Activated T-cell treated with anti-CD3 and anti-CD28 coated beads, Interleukin-2, amount 50 U/mL, for 72 hours (primary cell): ENCODE measurements around the gene AIMP1. TPM values are rescaled to one million over a fixed set of nuclear protein-coding genes. Genes with fewer than 3 reads are reported as not detected.

Experiments
- ATAC-seq, 2 donors: fragments of 150-1000 bp; cut with Tn5 transposase; replicated peaks in 1 of 2; 2 replicates each; pipeline ENCODE4 v1.10.0; 2021; ENCODE audit warnings: moderate library complexity in 2 of 2, mild to moderate bottlenecking in 1 of 2
- DNase-seq, 2 donors: peaks; one replicate each; pipeline ENCODE4 v3.0.0; 2021 to 2022; ENCODE audit warnings: mixed read lengths in 1 of 2
- H3K27ac Mint-ChIP-seq: one replicate; pipeline ENCODE4 v1.8.0; 2022; ENCODE audit warnings: mild to moderate bottlenecking, moderate library complexity, mixed read lengths
- H3K27me3 Mint-ChIP-seq: one replicate; pipeline ENCODE4 v1.8.0; 2022; ENCODE audit warnings: low read depth, mixed read lengths
- H3K36me3 Mint-ChIP-seq, 2 donors: one replicate each; pipeline ENCODE4 v1.8.0; 2022; ENCODE audit warnings: mixed read lengths in 2 of 2, mild to moderate bottlenecking in 1 of 2; ENCODE audit not compliant: insufficient read depth in 2 of 2
- H3K4me1 Mint-ChIP-seq: one replicate; pipeline ENCODE4 v1.8.0; 2022; ENCODE audit warnings: low read depth, mixed read lengths
- H3K4me3 Mint-ChIP-seq, 2 donors: one replicate each; pipeline ENCODE4 v1.8.0; 2022; ENCODE audit warnings: mild to moderate bottlenecking in 2 of 2, mixed read lengths in 2 of 2, moderate library complexity in 2 of 2
- H3K9me3 Mint-ChIP-seq, 2 donors: one replicate each; pipeline ENCODE4 v1.8.0; 2022; ENCODE audit warnings: mixed read lengths in 2 of 2
- total RNA-seq, 2 donors: library from RNA; stranded (reverse); gene quantifications; one replicate each; pipeline ENCODE4 v1.2.3, GENCODE V29; 2022

The AIMP1 gene
- total RNA-seq, 2 donors from 2014 or later = 49.7 to 51.7 TPM

DNA sequence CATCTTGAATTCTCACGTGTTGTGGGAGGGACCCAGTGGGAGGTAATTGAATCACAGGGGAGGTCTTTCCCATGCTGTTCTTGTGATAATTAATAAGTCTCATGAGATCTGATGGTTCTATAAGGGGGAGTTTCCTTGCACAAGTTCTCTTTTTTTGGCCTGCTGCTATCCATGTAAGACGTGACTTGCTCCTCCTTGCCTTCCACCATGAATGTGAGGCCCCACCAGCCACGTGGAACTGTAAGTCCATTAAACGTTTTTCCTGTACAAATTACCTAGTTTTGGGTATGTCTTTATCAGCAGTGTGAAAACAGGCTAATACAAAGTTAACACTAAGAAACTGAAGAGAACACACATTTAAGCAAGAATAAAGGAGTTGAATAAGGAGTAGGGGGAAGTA, 16.4 kb upstream of the AIMP1 start:
- ATAC-seq (no peak), DNase-seq (no peak)
- Mint-ChIP-seq H3K4me3 (no peak overlapping the region), H3K36me3 (peaks cover 3 to 9% of the 10 kb centered on the region in 2 donors), H3K4me1 (peaks cover 6% of the 10 kb centered on the region), H3K27me3 (no peaks in the 10 kb centered on the region), H3K27ac (no peak overlapping the region), H3K9me3 (no peaks in the 10 kb centered on the region)

DNA sequence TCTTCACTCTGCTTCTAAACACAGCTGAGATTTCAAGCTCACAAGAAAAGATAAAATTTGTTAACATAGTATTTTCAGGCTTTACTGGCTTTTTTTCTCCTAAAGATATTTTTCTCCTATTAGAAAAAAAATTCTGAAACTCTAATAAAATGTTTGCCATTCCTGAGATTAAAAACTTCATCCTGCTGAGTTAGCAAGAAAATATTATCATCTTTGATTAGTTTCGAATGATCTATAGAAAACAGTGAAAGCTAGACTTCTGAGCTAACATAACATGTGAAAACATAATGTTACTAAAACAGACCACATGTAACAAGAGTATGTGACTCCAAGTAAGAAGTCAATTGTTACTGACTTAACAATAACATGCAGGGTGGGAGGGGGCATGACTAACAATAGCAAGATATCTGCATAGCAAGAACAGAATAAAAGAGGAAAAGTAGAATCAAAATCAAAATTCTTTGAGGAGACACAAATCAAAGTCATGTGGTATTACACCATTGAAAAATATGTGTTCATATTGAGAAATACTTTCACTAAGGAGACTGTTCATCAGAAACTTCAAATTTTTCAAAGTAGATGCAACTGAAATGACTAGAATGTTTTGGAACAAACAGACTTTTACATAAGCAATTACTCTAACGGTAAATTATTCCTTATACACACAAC, 14.8 kb upstream of the AIMP1 start:
- no peak overlapping the region for H3K4me3 Mint-ChIP-seq
- DNase-seq = no peak
- H3K4me1 Mint-ChIP-seq = peaks cover 6% of the 10 kb centered on the region
- no peaks in the 10 kb centered on the region for H3K27me3 Mint-ChIP-seq
- ATAC-seq = no peak
- H3K9me3 Mint-ChIP-seq = no peaks in the 10 kb centered on the region
- H3K27ac Mint-ChIP-seq = no peak overlapping the region
- H3K36me3 Mint-ChIP-seq = peaks cover 3 to 6% of the 10 kb centered on the region in 2 donors

DNA sequence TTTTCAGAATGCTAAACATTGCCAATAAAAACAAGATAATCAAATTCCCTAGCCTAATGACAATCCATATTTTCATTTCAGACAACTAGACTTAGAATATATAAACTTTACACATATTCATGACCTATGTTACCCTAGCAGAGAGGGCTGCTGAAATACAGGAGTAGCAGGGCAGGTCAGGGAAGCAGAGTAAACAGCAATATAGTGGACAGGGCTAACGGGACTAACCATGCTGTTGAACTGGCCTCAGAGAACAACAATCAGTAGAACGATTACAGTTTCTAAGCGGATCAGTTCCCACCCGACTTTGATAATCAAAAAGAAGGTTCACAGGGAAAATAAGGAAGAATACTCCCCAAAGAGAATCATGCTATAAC, 14.3 kb upstream of the AIMP1 start:
- Mint-ChIP-seq H3K27me3 (no peaks in the 10 kb centered on the region), H3K4me1 (peaks cover 6% of the 10 kb centered on the region), H3K27ac (peak overlapping the region; percentile 5), H3K36me3 (peaks cover 3 to 6% of the 10 kb centered on the region in 2 donors), H3K9me3 (no peaks in the 10 kb centered on the region), H3K4me3 (no peak overlapping the region)
- DNase-seq (no peak), ATAC-seq (no peak)

DNA sequence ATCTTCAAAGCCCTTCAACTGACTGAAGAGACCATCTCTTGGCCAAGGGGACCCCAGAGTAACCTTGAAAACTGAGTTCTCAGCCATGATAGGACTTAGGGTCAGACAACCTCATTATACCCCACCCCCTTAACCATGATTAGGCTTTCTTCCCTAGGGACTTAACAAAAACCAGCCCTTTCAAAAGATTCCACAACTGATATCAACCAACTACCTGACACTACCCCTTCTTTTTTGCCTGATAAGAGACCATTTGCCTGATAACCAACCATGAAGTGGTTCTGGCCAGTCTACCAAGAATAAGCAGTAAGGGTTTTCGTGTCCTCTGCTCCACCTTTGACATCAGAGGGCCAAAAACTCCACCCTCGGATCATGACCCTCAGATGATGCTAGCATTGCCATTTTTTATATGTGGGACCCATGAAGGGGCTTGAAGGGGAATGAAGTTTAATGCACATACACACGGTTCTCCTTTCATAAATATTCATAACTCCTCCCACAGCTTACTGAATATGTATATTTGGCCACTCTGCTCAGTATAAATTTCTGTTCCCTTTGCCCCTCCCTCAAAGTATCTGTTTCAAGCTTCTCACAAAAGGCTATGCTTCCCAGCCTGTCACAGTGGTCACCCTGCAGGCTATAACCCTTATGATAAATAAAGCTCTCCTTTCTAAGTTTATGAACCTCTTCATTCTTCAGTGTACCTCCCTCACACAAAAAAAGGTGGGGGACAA, 12.6 kb upstream of the AIMP1 start:
- no peaks in the 10 kb centered on the region for H3K27me3 Mint-ChIP-seq
- H3K9me3 Mint-ChIP-seq = no peaks in the 10 kb centered on the region
- H3K4me3 Mint-ChIP-seq = no peak overlapping the region
- no peak overlapping the region for H3K27ac Mint-ChIP-seq
- DNase-seq (no peak), ATAC-seq (no peak)
- peaks cover 3 to 9% of the 10 kb centered on the region in 2 donors for H3K36me3 Mint-ChIP-seq
- H3K4me1 Mint-ChIP-seq = peaks cover 6% of the 10 kb centered on the region

DNA sequence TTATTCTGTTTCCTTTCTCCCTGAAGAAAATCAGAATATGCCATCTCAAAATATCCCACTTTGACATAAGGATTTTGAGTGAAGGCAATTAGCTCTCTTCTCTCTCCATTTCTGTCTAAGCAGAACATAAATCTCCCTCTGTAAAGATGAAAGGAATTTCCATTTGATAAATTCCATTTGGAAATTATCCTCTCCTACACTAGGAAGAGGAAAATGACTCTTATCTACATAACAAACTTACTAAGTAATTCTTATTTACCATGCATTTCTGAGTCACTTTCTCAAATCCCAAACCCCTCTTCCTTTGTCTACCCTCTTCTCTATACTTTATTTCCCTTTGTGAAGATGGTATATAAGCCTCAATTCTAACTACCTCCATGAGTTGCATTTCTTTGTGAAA, 11.7 kb upstream of the AIMP1 start:
- H3K36me3 Mint-ChIP-seq = peaks cover 3 to 9% of the 10 kb centered on the region in 2 donors
- H3K4me1 Mint-ChIP-seq = peaks cover 6% of the 10 kb centered on the region
- no peaks in the 10 kb centered on the region for H3K9me3 Mint-ChIP-seq
- no peaks in the 10 kb centered on the region for H3K27me3 Mint-ChIP-seq
- no peak for ATAC-seq
- DNase-seq = no peak
- H3K4me3 Mint-ChIP-seq = no peak overlapping the region
- H3K27ac Mint-ChIP-seq = no peak overlapping the region

DNA sequence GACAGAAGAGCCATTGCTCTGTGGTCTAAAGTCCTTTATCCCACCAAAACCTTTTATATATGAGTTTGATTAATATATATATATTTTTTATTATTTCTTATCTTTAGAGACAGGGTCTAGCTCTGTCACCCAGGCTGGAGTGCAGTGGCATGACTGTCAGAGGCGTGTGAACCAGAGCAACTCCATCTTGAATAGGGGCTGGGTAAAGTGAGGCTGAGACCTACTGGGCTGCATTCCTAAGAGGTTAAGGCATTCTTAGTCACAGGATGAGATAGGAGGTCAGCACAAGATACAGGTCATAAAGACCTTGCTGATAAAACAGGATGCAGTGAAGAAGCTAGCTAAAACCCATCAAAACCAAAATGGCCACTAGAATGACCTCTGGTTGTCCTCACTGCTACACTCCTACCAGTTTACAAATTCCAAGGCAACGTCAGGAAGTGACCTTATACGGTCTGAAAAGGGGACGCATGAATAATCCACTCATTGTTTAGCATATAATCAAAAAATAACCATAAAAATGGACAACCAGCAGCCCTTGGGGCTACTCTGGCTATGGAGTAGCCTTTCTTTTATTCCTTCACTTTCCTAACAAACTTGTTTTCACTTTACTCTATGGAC, 10.8 kb upstream of the AIMP1 start:
- H3K4me1 Mint-ChIP-seq = peaks cover 6% of the 10 kb centered on the region
- peaks cover 0 to 7% of the 10 kb centered on the region in 2 donors for H3K36me3 Mint-ChIP-seq
- no peaks in the 10 kb centered on the region for H3K9me3 Mint-ChIP-seq
- H3K4me3 Mint-ChIP-seq = no peak overlapping the region
- DNase-seq (no peak), ATAC-seq (no peak)
- no peak overlapping the region for H3K27ac Mint-ChIP-seq
- H3K27me3 Mint-ChIP-seq = no peaks in the 10 kb centered on the region

DNA sequence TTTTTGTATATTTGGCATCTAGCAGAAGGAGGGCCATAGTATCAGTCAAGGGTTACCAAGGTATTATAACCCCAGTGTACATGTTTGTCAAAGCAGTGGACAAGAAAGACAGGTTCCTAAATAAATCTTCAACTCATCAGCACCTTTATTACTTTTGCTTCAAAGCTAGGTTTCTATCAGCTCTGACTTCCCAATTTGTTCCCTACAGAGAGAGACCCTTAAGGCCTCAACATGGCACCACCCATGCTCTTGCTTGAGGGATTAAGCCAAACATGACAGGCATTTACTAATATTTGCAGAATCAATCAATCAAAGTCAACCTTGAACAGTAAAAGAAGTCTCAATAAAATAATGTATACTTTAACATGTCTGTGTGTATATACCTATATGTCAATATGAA, 9.8 kb upstream of the AIMP1 start:
- no peak overlapping the region for H3K4me3 Mint-ChIP-seq
- peaks cover 6% of the 10 kb centered on the region for H3K4me1 Mint-ChIP-seq
- H3K27ac Mint-ChIP-seq = no peak overlapping the region
- peaks cover 0 to 7% of the 10 kb centered on the region in 2 donors for H3K36me3 Mint-ChIP-seq
- ATAC-seq (no peak), DNase-seq (no peak)
- H3K9me3 Mint-ChIP-seq = no peaks in the 10 kb centered on the region
- no peaks in the 10 kb centered on the region for H3K27me3 Mint-ChIP-seq

DNA sequence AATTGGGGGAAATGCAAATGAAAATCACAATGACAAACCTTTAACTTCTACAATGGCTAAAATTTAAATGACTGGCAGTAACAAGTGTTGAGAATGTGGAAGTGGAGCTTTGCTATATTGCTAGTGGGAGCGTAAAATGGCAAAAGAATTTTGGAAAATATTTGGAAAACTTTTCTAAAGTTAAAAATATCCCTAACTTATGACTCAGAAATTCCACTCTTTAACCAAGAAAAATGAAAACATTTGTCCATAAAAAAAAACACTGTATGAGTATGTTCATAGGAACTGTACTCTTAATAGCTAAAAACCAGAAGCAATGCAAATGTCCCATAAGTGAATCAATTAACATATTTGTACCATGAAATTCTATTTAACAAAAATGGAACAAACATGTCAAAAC, 4.0 kb upstream of the AIMP1 start:
- peak overlapping the region in 1 of 2 donors; percentile 53 for H3K4me3 Mint-ChIP-seq
- H3K27ac Mint-ChIP-seq = peak overlapping the region; percentile 98
- ATAC-seq (no peak), DNase-seq (no peak)
- peaks cover 34% of the 10 kb centered on the region for H3K4me1 Mint-ChIP-seq
- H3K9me3 Mint-ChIP-seq = no peaks in the 10 kb centered on the region
- peaks cover 2 to 6% of the 10 kb centered on the region in 2 donors for H3K36me3 Mint-ChIP-seq
- no peaks in the 10 kb centered on the region for H3K27me3 Mint-ChIP-seq

DNA sequence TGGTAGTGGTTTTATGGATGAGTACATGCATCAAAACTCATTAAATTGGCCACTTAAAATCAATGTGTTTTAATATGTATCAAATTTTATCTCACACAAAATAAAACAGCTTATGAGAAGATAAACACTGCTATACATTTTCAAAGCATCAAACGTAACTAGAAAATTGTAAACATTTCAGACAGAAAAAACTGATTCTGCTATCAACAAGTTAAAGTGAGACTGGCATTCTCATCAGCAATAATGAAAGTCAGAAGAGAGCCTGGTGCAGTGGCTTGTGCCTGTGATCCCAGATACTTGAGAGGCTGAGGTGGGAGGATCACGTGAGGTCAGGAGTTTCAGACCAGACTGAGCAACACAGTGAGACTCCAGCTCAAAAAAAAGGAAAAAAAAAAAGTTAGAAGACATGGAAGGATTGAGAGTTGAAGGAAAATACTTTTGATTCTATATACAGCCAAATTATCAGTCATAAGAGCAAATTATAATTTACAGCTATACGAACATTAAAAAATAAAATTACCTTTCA, 3.3 kb upstream of the AIMP1 start:
- Mint-ChIP-seq H3K4me3 (peak overlapping the region; percentile 34 to 83), H3K36me3 (peaks cover 2 to 6% of the 10 kb centered on the region in 2 donors), H3K4me1 (peaks cover 34% of the 10 kb centered on the region), H3K27me3 (no peaks in the 10 kb centered on the region), H3K27ac (peak overlapping the region; percentile 98), H3K9me3 (no peaks in the 10 kb centered on the region)
- DNase-seq (no peak), ATAC-seq (no peak)

DNA sequence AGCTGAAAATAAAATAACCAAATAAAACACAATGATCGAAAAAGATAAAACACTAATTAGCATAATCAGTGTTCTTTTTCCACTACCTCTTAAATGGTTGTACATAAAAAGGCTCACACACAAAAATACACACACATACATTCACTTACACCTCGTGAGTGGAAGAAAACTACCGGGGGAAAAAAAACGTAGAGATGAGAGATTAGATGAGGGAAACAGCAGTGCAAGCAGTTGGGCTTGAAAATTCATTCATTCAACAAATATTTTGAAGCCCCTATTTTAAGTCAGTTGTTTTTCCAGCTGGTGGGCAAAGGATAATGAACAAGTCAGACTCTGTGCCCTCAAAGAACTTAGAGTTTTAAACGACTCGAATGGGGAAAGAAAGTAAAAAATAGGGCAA, 1.4 kb upstream of the AIMP1 start:
- Mint-ChIP-seq H3K9me3 (no peaks in the 10 kb centered on the region), H3K4me3 (no peak overlapping the region), H3K27ac (peak overlapping the region; percentile 87), H3K36me3 (peaks cover 2 to 3% of the 10 kb centered on the region in 2 donors), H3K27me3 (no peaks in the 10 kb centered on the region), H3K4me1 (peaks cover 34% of the 10 kb centered on the region)
- DNase-seq (no peak), ATAC-seq (no peak)

DNA sequence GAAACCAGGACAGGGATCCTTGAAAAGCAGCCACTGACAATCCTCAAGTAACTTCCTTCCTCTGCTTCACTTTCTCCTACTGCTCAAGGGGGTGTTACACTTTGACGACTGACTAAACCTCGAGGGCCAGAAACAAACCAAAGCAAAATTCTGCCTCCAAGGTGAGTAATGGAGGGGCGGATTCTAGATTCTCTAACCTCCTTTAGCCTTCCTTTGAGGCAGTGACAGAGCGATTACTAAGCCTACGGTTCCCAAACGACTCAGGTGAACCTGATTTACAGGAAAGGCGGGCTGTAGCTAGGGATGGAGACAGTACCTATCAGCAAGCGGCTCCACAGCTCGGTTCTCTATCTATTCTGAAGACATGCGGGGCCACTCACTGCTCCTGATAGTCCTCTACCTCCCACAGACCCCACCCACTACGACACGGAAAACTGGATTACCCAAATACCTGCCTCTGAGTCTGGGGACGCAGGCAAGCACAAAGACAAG, 828 bp upstream of the AIMP1 start:
- peak; percentile 58 to 60 for DNase-seq
- Mint-ChIP-seq H3K36me3 (peaks cover 2 to 7% of the 10 kb centered on the region in 2 donors), H3K9me3 (no peaks in the 10 kb centered on the region), H3K4me3 (no peak overlapping the region), H3K4me1 (peaks cover 34% of the 10 kb centered on the region), H3K27me3 (no peaks in the 10 kb centered on the region), H3K27ac (no peak overlapping the region)
- peak; percentile 64 to 69 for ATAC-seq

DNA sequence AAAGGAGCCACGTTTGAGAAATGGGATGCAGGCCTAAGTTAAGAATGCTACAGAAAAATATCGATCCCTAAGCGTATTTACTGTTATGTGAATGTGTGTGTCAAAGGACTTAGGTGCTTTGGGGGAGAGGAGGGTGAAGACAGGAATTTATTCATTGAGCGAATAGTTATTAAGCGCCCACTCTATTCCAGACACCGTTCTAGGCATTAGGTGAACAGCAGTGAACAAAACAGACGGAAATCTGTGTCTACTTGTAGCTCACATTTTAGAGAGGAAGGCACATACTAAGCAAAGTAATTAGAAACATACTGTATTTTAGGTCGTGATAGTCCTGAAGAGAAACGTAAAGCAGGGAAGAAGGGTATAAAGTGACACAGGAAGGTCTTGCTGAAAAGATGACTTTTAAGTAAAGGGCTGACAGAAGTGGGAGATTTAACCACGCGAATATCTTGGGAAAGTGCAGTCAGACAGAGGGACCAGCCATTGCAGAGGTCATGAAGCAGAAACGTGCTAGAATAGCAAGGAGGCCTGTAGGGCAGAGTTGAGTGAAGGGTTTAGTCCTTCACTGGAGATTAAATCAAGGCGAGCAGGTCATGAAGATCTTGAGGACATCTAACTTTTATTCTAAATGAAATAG, 541 bp downstream of the AIMP1 start:
- no peaks in the 10 kb centered on the region for H3K27me3 Mint-ChIP-seq
- peaks cover 4 to 14% of the 10 kb centered on the region in 2 donors for H3K36me3 Mint-ChIP-seq
- no peak overlapping the region for H3K27ac Mint-ChIP-seq
- H3K4me1 Mint-ChIP-seq = peaks cover 36% of the 10 kb centered on the region
- no peak for DNase-seq
- no peaks in the 10 kb centered on the region for H3K9me3 Mint-ChIP-seq
- no peak for ATAC-seq
- H3K4me3 Mint-ChIP-seq = no peak overlapping the region

DNA sequence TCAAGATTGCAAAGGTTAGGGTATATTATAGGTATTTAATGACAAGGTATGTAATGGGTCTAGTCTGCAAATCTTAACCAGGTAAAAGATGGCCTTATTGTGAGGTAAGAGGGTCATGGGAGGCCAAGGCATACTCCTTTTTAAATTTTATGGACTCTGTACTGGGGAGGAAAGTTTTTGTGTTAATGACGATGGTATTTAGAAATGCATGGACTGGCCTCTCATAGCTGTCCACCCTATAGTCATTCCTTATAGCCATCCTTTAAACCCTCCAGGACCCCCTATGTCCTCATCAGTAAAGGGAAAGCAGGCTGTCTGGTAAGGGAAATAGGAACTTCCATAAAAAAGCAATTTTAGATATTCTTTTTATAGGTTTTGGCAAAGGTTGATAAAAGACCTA, 1.5 kb downstream of the AIMP1 start:
- DNase-seq (no peak), ATAC-seq (no peak)
- Mint-ChIP-seq H3K27me3 (no peaks in the 10 kb centered on the region), H3K27ac (no peak overlapping the region), H3K9me3 (no peaks in the 10 kb centered on the region), H3K4me1 (peaks cover 34% of the 10 kb centered on the region), H3K36me3 (peaks cover 4 to 14% of the 10 kb centered on the region in 2 donors), H3K4me3 (peak overlapping the region in 1 of 2 donors; percentile 16)
